GM04503 (cell line): ENCODE results near the gene MRO.
"Not testable (repeated sequence)": the region's sequence is repeated elsewhere in the genome, so short reads cannot be mapped to it uniquely, and the experiment has no call there.

Source experiments
- DNase-seq: peaks from one replicate; pipeline ENCODE4 v3.0.0-alpha.2; 2012; ENCODE audit warnings: low read depth

The MRO gene

DNA sequence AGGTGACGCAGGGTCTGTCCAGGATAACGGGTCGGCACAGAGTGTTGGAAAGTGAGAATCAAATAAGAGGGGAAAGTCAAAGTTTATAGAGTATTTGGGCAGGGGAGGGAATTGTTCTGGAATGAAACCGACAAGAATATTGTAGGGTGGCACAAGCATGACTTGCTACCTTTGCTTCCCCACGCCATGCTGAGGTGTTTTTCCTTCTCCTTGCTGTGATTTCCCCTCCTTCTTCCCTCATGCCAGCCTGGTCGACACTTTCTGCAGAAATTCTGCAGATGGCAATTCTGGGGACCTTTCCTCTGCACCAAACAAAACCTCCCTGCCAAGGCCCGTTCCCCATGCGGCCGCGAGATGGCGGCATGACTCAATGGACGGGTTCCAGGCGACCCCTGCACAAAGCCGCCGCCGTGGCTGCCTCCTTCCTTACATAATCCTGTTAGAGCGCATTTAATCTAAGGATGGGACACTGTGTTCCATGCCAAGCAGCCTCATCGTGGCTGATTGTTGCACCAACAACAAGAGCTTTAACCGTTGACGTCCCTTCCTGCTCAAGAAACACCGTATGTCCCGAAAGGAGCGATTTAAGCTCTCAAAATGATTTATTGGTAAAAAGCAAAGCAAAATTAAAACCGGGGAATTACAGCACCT, at the start of gene MRO:
TSS of gene MRO (minus strand) at position 289 of the 651 bp plus-strand sequence. CDS start 10,616 bp downstream, outside the sequence.
- DNase-seq = no peak

DNA sequence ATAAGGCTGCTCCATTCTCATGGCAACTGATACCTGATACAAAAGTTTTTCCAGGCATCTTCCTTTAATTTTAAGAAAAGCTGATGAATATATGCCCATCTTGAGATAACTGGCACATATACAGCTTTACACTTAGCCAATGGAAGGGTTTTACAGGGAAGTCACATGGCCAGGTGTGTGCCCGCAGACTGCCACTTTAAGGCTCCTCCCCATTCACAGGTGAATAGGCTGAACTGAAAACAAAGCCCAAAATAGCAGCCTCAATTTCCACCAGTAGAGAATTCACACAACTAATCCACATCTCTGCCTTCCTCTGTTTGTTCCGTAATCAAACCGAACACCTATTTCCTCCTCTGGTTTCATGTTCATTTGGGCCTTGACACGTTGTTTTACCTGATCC, 49.3 kb upstream of the MRO start:
- no peak for DNase-seq

DNA sequence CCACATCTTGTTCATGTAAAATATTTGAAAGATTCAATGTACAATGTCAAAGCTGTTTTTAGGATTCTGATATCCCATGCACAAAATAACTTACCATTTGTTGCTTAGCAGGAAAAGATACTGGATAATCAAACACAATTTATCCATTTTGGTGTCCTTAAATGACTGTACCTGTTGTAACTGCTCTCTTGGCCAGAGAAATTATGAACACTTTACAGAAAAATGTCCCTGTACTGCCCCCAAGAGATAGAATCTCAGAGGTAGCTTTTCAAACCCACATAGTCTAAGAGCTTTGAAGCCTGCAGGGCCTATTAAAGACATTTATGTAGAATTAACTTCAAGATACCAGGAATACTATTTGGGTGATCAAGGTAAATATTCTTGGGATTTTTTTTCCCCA, 46.9 kb upstream of the MRO start:
- no peak for DNase-seq

DNA sequence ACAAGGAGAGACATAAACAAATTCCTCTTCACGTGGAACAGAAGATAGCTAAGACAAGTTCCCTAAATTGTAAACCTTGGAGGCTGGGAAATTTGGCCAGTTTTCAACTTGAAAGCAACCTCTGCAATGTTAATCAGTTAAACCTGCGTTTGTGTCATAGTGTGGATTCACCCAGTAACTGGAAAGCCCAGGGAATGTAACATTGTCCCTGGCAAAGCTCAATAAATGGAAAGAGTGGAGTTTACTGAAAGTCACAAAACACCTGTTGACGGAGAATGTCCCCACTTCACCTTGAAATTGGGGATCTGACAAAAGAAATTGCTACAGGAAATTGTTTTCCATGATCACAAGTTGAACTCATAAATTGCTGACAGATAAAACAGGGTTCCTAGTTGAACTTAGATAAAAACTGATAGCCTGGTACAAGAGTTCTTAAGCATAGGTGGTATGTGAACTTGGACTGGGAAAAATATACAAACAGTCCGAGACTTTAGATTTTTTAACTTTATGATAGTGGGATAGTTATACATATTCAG, 44.1 kb upstream of the MRO start:
- DNase-seq = no peak

DNA sequence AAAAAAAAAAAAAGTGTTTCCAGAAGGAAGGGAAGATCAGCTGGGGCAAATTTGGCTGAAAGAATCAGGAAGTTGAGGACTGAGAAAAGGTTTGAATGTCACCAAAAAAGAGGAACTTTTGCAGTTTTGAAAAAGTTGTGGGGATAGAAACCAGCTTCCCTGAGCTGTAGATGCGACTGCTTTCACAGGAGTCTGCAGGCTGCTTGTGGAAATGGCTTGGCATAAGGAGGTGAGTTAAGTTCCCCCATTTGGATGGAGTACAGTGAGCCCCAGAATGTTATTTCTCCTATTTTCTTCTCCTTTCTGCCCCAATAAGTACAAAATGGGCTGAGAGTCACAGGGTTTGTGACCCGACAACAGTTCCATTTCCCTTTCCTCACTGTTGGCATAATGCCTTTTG, 42.6 kb upstream of the MRO start:
- no peak for DNase-seq

DNA sequence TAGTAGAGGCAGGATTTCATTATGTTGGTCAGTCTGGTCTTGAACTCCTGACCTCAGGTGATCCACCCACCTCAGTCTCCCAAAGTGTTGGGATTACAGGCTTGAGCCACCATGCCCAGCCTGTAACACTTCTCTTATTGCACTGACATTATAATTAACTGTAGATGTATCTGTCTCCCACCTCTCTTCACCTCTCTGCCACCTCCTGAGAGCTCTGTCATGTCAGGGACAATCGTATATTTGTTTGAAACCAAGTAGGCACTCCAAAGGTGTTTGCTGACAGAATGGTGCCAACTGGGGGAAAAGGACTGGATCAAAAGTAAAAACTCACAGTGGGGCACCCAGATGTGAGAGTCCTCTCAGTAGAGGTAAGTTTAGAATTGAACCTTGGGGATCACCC, 41.8 kb upstream of the MRO start:
- DNase-seq = no peak

DNA sequence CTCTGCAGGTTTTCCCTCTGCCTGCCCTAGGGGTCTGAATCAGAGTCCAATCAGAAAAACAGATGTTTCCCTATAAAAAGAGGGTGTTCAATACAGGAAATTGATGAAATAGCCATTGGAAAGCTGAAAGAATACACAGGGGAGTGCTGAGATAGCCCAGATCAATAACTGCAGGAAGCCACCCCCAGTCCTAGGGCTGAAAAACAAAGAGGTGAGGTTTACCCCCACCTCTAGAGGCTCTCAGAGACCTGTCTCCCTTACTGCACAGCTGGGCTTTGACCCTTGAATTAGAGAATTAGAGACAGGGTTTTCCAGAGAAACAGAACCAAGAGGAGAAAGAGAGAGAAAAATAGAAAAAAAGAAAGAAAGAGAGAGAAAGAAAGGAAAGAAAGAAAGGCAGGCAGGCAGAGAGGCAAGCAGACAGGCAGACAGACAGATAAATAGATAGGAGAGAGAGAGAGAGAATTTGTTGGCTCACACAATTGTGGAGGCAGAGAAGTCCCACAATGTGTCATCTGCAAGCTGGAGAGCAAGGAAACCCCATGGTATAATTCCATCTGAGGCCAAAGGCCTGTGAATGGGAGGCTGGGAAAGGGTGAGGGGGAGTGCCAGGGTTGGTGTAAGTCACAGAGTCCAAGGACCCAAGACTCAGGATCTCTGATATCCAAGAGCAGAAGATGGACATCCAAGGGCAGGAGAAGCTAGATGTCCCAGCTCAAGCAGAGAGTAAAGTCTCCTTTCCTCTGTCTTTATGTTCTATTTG, 40.2 kb upstream of the MRO start:
- DNase-seq = no peak

DNA sequence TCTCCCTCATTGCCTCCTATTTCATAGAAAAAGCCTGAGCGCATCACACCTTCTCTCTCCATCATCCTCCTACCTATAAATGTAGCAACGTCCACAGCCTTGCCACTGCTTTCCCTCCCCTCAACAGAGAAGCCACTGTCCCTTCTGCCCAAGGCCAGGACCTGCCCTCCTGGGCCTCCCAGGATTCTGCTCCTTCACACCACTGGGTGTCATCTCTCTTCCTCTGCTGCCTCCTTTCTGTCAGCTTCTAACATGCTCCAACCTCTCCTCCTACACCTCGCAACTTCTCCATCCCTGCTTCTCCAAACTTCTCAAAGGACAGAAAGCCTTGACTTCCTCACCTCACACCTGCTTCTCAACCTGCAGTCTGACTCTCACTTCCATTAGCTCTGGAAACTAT, 37.9 kb upstream of the MRO start:
- DNase-seq = no peak

DNA sequence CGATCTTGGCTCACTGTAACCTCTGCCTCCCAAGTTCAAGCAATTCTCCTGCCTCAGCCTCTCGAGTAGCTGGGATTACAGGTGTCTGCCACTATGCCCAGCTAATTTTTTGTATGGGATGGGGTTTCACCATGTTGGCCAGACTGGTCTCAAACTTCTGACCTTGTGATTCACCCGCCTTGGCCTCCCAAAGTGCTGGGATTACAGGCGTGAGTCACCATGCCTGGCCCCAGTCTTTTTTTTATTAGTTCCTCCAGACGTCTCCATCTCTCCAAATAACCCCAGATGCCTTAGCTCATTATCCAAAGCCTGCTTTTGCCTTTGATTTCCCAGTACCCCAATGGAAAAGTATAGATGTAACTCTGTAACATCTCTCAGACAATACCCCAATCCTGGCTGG, 37.4 kb upstream of the MRO start:
- not testable (repeated sequence) for DNase-seq

DNA sequence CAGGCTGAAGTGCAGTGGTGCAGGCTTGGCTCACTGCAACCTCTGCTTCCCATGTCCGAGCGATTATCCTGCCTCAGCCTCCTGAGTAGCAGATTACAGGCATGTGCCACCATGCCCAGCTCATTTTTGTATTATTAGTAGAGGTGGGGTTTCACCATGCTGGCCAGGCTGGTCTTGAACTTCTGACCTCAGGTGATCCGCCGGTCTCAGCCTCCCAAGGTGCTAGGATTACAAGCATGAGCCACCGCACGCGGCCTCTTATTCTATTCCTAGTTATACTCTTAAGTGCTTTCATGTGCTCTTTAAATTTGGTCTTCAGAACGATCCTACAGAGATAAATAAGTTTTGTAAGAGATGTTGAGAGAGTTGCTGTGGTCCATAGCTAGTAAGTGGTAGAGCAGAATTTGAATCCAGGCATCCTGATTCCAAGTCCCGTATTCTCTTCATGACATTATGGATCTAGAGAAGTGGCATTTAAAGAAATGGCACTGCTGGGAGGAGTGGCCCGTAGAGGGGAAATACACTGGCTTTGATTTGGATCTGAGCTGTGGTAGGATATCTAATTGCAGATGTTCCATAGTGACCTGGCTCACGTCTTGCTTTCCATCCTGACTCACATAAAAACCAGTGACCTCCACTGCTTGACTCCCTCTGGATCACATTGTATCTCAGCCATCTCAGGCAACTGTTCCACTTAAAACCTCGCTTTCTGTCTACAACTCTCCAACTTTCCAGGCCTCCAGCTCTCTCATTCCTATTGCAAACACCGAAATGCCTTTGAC, 36.4 kb upstream of the MRO start:
- DNase-seq = no peak

DNA sequence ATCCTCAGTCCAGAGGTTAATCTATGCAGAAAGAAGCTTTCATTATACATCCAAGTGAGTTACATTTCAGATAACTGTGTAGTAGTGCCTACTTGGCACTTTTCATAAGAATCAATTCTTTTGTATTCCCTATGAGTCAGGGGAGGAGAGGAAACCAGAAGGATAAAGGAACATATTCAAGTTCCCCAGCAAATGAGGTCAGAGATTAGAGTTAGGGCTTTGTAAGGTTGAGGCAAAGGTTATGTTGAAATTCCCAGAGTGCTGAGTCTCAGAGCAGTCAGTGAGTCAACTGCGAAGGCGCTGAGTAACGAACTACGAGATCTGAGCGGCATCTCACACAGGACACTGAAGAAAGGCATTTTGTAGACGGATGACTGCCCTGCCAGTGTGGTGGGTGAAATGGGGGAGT, 34.1 kb upstream of the MRO start:
- DNase-seq = peak; percentile 22

DNA sequence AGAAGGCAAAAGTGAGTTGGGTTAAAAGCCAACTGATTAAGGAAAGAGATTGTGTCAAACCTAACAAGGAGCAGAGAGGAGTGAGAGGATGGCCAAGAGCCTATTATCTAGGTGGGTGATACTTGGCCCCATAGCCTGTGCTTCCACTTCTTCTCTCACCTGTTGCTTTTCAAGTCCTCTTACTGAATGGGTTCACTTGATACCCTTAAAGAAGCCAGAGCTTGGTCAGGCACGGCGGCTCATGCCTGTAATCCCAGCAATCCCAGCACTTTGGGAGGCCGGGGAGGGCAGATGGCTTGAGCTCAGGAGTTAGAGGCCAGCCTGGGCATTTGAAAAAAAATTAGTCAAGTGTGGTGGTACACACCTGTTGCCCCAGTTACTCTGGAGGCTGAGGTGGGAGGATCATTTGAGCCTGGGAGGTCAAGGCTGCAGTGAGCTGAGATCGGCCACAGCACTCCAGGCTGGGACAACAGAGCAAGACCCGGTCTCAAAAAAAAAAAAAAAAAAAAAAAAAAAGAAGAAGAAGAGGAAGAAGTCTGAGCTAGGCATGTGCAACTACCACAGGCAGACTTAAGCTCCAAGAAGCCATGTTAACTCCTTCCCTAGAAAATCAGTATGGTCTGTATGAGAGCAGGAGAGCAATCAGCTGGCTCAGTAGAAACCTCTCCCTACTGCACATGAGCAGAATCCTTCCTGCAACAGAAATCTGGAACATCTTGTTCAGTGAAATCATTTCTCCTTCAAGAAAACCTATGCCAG, 30.7 kb upstream of the MRO start:
- DNase-seq = no peak

DNA sequence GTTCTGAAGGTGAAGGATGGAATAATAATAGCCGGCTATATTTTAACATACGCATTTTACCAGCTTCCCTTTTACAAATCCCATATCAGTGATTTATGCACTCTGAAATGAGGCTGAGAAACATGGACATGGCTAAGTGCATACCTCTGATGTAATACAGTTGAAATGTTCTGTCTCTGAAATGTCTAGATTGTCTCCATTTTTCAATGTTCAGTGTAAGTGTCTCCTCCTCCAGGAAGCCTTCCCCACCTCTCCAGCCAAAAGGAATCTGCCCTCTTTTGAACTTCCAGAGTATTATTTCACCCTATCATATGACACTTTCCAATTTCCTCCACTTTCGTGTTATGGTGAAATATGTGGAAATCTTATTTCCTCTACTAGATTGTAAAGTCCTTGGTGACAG, 29.6 kb upstream of the MRO start:
- DNase-seq = no peak

DNA sequence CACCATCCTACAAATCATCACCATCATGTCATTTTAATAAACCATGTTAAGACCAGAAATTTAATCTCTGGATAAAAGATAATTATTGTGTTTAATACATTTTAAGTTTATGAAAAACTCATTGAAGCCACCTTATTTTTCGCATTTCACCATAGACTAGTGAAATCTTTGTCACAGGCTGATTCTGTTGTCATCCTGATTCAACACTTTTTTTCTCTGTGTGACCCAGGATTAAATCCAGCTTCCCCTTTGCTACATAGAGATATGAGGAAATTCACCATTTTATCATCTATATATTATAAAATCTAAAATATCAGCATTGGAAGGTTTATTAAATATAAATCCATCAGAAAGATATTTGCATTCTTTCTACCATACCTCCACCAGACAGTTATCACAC, 29.2 kb upstream of the MRO start:
- DNase-seq = no peak

DNA sequence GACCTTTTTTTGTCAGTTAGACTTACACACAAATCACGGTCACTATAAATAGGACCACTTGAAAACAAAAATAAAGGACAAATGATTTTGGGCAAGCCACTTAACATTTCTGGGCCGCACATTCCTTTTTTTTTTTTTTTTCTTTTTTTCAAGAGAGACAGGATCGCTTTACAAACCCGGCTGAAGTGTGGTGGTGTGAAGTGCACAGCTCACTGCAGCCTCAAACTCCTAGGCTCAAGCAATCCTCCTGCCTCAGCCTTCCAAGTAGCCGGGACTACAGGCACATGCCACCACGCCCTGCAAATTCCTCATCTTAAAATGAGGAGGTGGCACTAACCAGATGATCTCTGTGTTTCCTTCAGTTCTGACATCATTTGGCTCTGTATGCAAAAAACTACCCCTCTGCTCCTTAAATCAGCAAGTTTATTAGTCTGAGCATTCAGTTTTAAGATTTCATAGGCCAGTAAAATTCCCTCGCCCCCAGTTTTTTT, 28.3 kb upstream of the MRO start:
- no peak for DNase-seq

DNA sequence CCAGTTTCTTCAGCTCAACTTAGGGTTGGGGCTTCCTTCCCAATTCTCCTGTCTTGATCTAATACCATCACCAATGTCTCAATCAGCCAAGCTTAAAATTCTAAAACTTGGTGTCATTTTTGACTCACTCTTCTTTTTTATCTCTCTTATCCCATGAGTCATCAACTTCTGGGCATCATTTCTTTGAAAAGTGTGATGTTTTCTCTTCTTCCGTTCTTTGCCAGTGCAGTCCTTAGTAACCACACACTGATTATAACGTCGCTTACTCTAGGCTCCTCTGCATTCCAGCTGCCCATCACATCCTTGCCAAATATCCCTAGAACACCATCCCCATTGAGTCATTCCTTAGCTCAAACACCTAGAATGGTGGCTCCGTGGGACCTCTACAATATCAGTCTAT, 27.4 kb upstream of the MRO start:
- DNase-seq = peak; percentile 36

DNA sequence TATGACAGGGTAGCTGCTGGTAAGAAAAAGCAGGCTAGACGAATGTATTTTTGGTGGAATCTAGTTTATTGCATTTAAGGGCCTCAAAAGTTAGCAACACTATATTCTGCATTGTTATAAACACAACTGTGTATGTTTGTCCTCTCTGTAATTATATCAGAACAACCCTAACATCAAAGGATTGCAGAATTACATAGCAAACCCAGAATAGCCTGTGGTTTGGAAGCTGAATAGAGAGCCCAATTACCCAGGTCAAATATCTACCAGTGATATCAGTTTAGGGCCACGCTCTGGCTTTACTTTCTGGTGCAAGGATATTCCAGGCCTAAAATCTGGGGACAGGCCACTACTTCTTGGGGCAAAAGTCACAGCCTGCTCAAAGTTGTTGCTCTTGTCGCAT, 25.1 kb upstream of the MRO start:
- no peak for DNase-seq

DNA sequence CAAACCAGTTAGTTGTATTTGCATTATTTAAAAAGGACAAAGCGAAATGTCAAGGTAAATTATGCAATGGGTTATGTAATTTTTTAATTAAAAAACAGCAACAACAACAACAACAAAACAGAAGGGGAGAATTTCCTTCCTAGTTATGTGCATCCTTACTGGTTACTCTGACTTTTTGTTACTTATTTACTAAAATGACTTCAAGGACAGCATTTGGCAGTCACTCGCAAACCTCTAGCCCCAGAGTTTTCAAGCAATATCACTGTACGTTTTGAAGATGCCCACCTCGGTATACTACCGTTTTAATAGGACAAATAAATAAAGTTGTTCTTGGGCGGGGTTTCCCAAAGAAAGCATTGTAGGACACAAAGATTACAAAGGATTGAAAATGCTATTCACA, 24.7 kb upstream of the MRO start:
- DNase-seq = no peak

DNA sequence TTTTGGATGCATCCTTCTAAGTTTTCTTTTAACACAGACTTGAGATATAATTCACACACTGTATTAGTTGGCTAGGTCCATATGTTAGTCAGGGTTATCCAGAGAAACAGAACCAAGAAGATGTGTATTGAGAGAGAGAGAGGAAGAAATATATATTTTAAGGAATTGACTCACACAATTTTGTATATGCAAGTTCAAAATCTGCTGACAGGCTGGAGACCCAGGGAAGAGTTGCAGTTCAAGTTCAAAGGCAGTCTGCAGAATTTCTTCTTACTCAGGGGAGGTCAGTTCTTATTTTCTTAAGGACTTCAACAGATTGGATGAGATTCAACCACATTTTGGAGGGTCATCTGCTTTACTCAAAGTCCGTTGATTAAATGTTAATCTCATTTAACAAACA, 23.0 kb upstream of the MRO start:
- no peak for DNase-seq

DNA sequence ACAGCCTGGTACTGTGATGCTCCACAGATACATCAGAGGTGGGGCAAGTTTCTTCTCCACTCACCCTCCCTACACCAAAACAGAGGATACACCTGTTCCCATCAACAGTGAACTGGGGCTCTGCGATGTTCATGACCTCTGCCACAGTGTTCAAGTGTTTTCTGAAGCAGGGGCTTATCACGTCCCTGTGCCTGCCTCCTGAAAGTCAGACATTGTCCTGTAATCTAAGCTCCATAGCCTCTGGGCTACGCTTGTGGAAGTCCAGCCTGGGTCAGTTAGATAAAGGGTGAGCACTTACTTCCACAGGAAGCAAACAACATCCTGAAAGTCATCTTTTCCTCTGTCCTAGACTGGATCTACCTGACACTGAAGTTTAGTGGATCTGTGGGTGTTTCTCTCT, 20.2 kb upstream of the MRO start:
- DNase-seq = no peak

DNA sequence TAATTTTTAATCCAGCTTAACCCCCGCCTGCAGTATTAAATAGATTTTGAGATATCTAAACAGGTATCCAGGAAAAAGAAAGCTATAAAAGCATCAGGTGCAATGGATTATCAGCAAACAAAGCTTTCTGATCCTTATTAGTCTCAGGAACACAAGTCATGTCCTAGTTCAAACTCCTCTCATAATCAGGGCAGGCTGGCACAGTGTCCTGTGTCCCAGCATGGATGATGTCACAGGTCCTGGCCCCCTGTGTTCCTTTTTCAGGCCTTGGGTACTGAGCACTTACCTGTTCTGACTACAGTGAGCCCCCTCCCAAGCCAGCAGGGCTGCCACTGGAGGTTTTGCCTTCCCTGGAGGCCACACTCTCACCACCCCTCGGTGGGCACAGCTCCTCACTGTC, 19.5 kb upstream of the MRO start:
- no peak for DNase-seq

DNA sequence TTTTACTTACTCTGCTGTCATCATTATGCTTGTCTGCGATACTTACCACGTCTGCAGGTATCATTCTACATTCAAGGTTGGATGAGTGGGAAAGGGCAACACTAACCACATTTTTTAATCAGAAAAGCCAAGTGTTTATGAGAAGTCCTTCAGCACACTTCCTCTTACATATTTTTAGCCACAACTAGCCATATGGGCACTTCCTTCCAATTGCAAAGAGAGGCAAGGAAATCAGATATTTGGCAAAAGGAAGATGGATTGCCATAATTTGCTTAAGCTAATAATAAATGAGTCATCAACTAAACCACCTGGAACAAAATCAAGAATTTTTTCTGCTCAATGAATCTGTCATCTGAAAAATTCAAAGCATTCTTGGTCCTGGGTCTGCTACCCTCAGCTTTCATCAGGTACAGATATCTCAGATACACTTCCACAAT, 16.7 kb upstream of the MRO start:
- DNase-seq = peak; percentile 26
